Activated gamma-delta T cell (primary cell): ENCODE measurements around the gene CATSPERD.
"Not testable (repeated sequence)": the region's sequence is repeated elsewhere in the genome, so short reads cannot be mapped to it uniquely, and the experiment has no call there.

Experiments
- DNase-seq: peaks from one replicate; lab custom pipeline; 2025; lab: John Stamatoyannopoulos, UW

Gene CATSPERD

GRCh38 chr19:5697022-5697889 is 23.2 kb upstream of the CATSPERD start:
- DNase-seq: no peak

- no peak for DNase-seq
Measured at GRCh38 chr19:5697890-5698634, 22.4 kb upstream of the CATSPERD start.

GRCh38 chr19:5698635-5699422 is 21.6 kb upstream of the CATSPERD start:
- DNase-seq: no peak

GRCh38 chr19:5700455-5701092 is 19.9 kb upstream of the CATSPERD start:
- DNase-seq: no peak

- not testable (repeated sequence) for DNase-seq
Measured at GRCh38 chr19:5702053-5702410, 18.4 kb upstream of the CATSPERD start.

- no peak for DNase-seq
Measured at GRCh38 chr19:5703819-5704818, 16.3 kb upstream of the CATSPERD start.

GRCh38 chr19:5705552-5705951 is 14.9 kb upstream of the CATSPERD start:
- no peak for DNase-seq

GRCh38 chr19:5706876-5707573 is 13.4 kb upstream of the CATSPERD start:
- no peak for DNase-seq

GRCh38 chr19:5707576-5708575 is 12.6 kb upstream of the CATSPERD start:
- no peak for DNase-seq

- DNase-seq: no peak
Measured at GRCh38 chr19:5711025-5711424, 9.4 kb upstream of the CATSPERD start.

GRCh38 chr19:5711713-5712161 is 8.7 kb upstream of the CATSPERD start:
- no peak for DNase-seq

- no peak for DNase-seq
Measured at GRCh38 chr19:5713228-5713627, 7.2 kb upstream of the CATSPERD start.

GRCh38 chr19:5714816-5715215 is 5.6 kb upstream of the CATSPERD start:
- no peak for DNase-seq

GRCh38 chr19:5717215-5717935 is 3.1 kb upstream of the CATSPERD start:
- no peak for DNase-seq

- DNase-seq: no peak
Measured at GRCh38 chr19:5718037-5718578, 2.3 kb upstream of the CATSPERD start.

GRCh38 chr19:5718579-5719273 is 1.7 kb upstream of the CATSPERD start:
- DNase-seq: no peak
